CD4-positive, alpha-beta T cell (primary cell): ENCODE measurements around the gene BTBD17. TPM values are rescaled to one million over a fixed set of nuclear protein-coding genes. Genes with fewer than 3 reads are reported as not detected.

Experiments
- ATAC-seq: fragments of 200-7000 bp; cut with Tn5 transposase; one replicate; pipeline ENCODE4 v1.10.0; 2022; ENCODE audit warnings: mild to moderate bottlenecking; ENCODE audit not compliant: poor library complexity
- CTCF ChIA-PET: fragments of 350-600 bp; sonication (Branson Sonifier 250); formaldehyde crosslinking; loops from one replicate; lab custom pipeline; 2021; ENCODE audit warnings: antibody characterized with exemption, inconsistent platforms; lab: Charles Lee
- POLR2A ChIA-PET: fragments of 350-600 bp; sonication (Branson Sonifier 250); formaldehyde crosslinking; loops from one replicate; lab custom pipeline; 2021; ENCODE audit warnings: antibody characterized with exemption, inconsistent platforms; lab: Charles Lee
- DNase-seq, 14 experiments: peaks; one replicate each; pipeline ENCODE4 v3.0.0-alpha.2; 2013 to 2020; ENCODE audit warnings: mixed read lengths in 2 of 14
- H3K27ac ChIP-seq, 2 donors: one replicate each; pipeline versions ENCODE4 v1.5.1 to v1.7.0; 2013; ENCODE audit warnings: low read length in 2 of 2, low read depth in 1 of 2, mild to moderate bottlenecking in 1 of 2
- H3K27me3 ChIP-seq, 2 experiments: 1 replicate in 1 of 2; 2 replicates in 1 of 2; pipeline versions ENCODE4 v1.6.1 to v1.7.0; 2013; ENCODE audit warnings: low read length in 2 of 2, control low read depth in 1 of 2, mild to moderate bottlenecking in 1 of 2, moderate library complexity in 1 of 2; ENCODE audit not compliant: insufficient read depth in 2 of 2, control insufficient read depth in 1 of 2
- H3K36me3 ChIP-seq: one replicate; pipeline ENCODE4 v1.6.1; 2013; ENCODE audit warnings: low read length, control low read depth; ENCODE audit not compliant: insufficient read depth
- H3K4me1 ChIP-seq: one replicate; pipeline ENCODE4 v1.6.1; 2013; ENCODE audit warnings: low read length, control low read depth; ENCODE audit not compliant: insufficient read depth
- H3K4me3 ChIP-seq: one replicate; pipeline ENCODE4 v1.5.1; 2013; ENCODE audit warnings: mild to moderate bottlenecking, low read length, moderate library complexity
- H3K9me3 ChIP-seq, 2 experiments: 1 replicate in 1 of 2; 2 replicates in 1 of 2; pipeline versions ENCODE4 v1.6.1 to v1.7.0; 2013; ENCODE audit warnings: low read length in 2 of 2, mild to moderate bottlenecking in 2 of 2, control low read depth in 1 of 2, moderate library complexity in 1 of 2; ENCODE audit not compliant: control insufficient read depth in 1 of 2, insufficient read depth in 1 of 2
- H3K27ac Mint-ChIP-seq: one replicate; pipeline ENCODE4 v1.8.0; 2020; ENCODE audit warnings: mixed read lengths
- H3K27me3 Mint-ChIP-seq: one replicate; pipeline ENCODE4 v1.8.0; 2021; ENCODE audit warnings: mixed read lengths
- H3K36me3 Mint-ChIP-seq: one replicate; pipeline ENCODE4 v1.8.0; 2021; ENCODE audit warnings: low read depth, mixed read lengths
- H3K4me1 Mint-ChIP-seq: one replicate; pipeline ENCODE4 v1.8.0; 2021; ENCODE audit warnings: low read depth, mixed read lengths
- H3K4me3 Mint-ChIP-seq: one replicate; pipeline ENCODE4 v1.8.0; 2020; ENCODE audit warnings: mild to moderate bottlenecking, mixed read lengths
- H3K9me3 Mint-ChIP-seq: one replicate; pipeline ENCODE4 v1.8.0; 2020; ENCODE audit warnings: mixed read lengths
- intact Hi-C, 2 experiments: fragments of 100-400 bp; cut with DNase I in 1 of 2; cut with micrococcal nuclease in 1 of 2; formaldehyde crosslinking; loops; one replicate each; pipeline versions ENCODE4 v1.15.1 to v1.9.0; 2023 to 2025; cut with DNase I, micrococcal nuclease
- total RNA-seq, 174 experiments: library from RNA in 2 of 174; stranded (reverse) in 2 of 174; gene quantifications; one replicate each; pipeline ENCODE4 v1.2.3 and lab custom pipeline; 2021 to 2026
- TF ChIP-seq, protein P1 (sequence below): fragments of 200-600 bp; IDR thresholded peaks from one replicate; pipeline ENCODE4 v1.8.0; 2022; ENCODE audit warnings: antibody characterized with exemption, mild to moderate bottlenecking

The BTBD17 gene
- total RNA-seq, 2 experiments from 2014 or later = not detected

DNA sequence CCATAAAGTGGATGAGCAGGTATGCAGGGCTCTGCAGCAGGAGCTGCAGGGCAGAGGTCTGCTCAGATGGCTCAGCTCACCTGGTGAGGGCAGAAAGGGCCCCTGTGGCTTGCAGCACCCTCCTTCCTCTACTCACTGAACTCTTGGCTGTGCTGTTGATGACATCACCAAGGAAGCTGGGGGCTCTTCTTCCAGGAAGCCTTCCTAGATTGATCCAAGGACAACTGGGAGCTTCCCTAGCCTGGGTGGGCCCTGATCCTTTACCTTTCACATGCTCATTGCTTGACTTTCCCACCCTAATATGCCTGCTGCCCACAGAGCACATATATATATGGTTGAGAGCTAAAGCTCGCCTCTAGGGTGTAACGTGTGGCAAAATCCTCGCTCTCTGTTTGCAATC, 33.2 kb downstream of the BTBD17 start:
- intact Hi-C loops = no loop called here
- Mint-ChIP-seq H3K27ac (no peak overlapping the region), H3K27me3 (peaks cover 18% of the 10 kb centered on the region)

GRCh38 chr17:74326506-74326905, 35.2 kb downstream of the BTBD17 start:
- H3K27me3 ChIP-seq = peaks cover 0 to 11% of the 10 kb centered on the region in 2 experiments
- TF ChIP-seq, protein P1, sequence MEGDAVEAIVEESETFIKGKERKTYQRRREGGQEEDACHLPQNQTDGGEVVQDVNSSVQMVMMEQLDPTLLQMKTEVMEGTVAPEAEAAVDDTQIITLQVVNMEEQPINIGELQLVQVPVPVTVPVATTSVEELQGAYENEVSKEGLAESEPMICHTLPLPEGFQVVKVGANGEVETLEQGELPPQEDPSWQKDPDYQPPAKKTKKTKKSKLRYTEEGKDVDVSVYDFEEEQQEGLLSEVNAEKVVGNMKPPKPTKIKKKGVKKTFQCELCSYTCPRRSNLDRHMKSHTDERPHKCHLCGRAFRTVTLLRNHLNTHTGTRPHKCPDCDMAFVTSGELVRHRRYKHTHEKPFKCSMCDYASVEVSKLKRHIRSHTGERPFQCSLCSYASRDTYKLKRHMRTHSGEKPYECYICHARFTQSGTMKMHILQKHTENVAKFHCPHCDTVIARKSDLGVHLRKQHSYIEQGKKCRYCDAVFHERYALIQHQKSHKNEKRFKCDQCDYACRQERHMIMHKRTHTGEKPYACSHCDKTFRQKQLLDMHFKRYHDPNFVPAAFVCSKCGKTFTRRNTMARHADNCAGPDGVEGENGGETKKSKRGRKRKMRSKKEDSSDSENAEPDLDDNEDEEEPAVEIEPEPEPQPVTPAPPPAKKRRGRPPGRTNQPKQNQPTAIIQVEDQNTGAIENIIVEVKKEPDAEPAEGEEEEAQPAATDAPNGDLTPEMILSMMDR = no peak

More for the DNA sequence above, 33.2 kb downstream of the BTBD17 start:
- H3K4me1 ChIP-seq = peaks cover 38% of the 10 kb centered on the region
- no peaks in the 10 kb centered on the region for H3K9me3 ChIP-seq
- no peak overlapping the region for H3K4me3 ChIP-seq
- no peaks in the 10 kb centered on the region for H3K36me3 Mint-ChIP-seq
- no peak for DNase-seq
- no peak overlapping the region for H3K4me3 Mint-ChIP-seq
- H3K36me3 ChIP-seq = no peaks in the 10 kb centered on the region
- ChIA-PET POLR2A (no interaction called here), CTCF (no interaction called here)
- no peak overlapping the region for H3K27ac ChIP-seq
- H3K27me3 ChIP-seq = peaks cover 0 to 6% of the 10 kb centered on the region in 2 experiments
- TF ChIP-seq, protein P1 = no peak
- ATAC-seq = no peak
- H3K9me3 Mint-ChIP-seq = no peaks in the 10 kb centered on the region
- H3K4me1 Mint-ChIP-seq = peaks cover 28% of the 10 kb centered on the region

DNA sequence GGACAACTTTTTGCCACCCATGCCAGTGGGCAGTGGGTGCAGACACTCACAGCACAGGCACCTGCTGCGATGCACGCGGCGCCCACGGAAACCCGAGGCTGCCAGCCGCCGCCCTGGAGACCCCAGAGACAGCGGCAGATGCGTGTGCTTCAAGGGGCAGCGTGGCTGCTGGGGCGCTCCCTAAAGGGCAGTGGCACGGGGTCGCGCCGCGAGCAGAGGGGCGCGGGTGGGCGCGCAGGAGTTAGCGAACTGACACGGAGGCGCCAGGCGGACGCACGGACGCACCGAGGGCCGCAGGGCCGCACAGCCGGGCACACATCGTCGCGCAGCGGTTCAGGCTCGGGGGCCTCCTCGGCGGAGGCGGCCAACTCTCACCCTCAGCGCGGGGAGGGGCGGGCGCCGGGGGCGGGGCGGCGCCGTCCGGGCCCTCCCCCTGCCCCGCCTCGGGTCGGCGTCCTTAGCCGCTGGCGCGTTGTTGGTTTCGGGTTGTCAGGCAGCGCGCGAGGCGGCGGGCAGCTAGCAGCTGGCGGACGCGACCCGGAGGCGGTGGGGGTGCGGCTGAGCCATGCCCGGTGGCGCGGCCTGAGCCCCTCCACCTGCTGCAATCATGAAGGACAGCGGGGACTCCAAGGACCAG, 35.8 kb downstream of the BTBD17 start, which contains the start of gene KIF19:
Gene KIF19, plus strand, starts transcription at position 484 of the 637 bp plus-strand sequence. Its CDS starts 124 bp downstream, at position 608.
- peaks cover 38% of the 10 kb centered on the region for H3K4me1 ChIP-seq
- peak in 13 of 14 experiments; percentile 6 to 76 (median 46) for DNase-seq
- H3K27ac ChIP-seq = no peak within 1 kb of the TSS
- ChIA-PET CTCF (no interaction called here), POLR2A (no interaction called here)
- peaks cover 28% of the 10 kb centered on the region for H3K4me1 Mint-ChIP-seq
- peaks cover 26% of the 10 kb centered on the region for H3K27me3 Mint-ChIP-seq
- no peaks in the 10 kb centered on the region for H3K36me3 ChIP-seq
- H3K9me3 ChIP-seq = no peaks in the 10 kb centered on the region
- peak within 1 kb of the TSS; percentile 65 for H3K4me3 Mint-ChIP-seq
- H3K27me3 ChIP-seq = peaks cover 0 to 11% of the 10 kb centered on the region in 2 experiments
- peak; percentile 90 for ATAC-seq
- intact Hi-C loops = no loop called here
- H3K4me3 ChIP-seq = peak within 1 kb of the TSS; percentile 48
- TF ChIP-seq, protein P1 = no peak
- no peaks in the 10 kb centered on the region for H3K36me3 Mint-ChIP-seq
- H3K27ac Mint-ChIP-seq = no peak within 1 kb of the TSS
- H3K9me3 Mint-ChIP-seq = no peaks in the 10 kb centered on the region

More at GRCh38 chr17:74326506-74326905, 35.2 kb downstream of the BTBD17 start:
- H3K4me1 ChIP-seq = peaks cover 38% of the 10 kb centered on the region
- intact Hi-C loops = no loop called here
- ChIA-PET POLR2A (no interaction called here), CTCF (no interaction called here)
- H3K27ac ChIP-seq = no peak overlapping the region
- H3K36me3 ChIP-seq = no peaks in the 10 kb centered on the region
- Mint-ChIP-seq H3K27ac (no peak overlapping the region), H3K36me3 (no peaks in the 10 kb centered on the region), H3K27me3 (peaks cover 26% of the 10 kb centered on the region), H3K4me3 (peak overlapping the region; percentile 2), H3K9me3 (no peaks in the 10 kb centered on the region), H3K4me1 (peaks cover 28% of the 10 kb centered on the region)
- DNase-seq (no peak), ATAC-seq (no peak)
- peak overlapping the region; percentile 48 for H3K4me3 ChIP-seq
- H3K9me3 ChIP-seq = no peaks in the 10 kb centered on the region
